Fibroblast of lung (primary cell): ENCODE data around the gene SORCS2. TPM values are rescaled to one million over a fixed set of nuclear protein-coding genes. Genes with fewer than 3 reads are reported as not detected.

Experiments used
- DNase-seq, 2 donors: peaks; one replicate each; pipeline versions ENCODE4 v3.0.0 to v3.0.0-alpha.2; 2010; ENCODE audit warnings: low read depth in 2 of 2
- H2AFZ ChIP-seq: 2 replicates; pipeline ENCODE4 v1.5.1; 2012; ENCODE audit warnings: low read length, control low read depth, inconsistent platforms
- H3K27ac ChIP-seq: 2 replicates; pipeline ENCODE4 v1.5.1; 2011; ENCODE audit warnings: low read length, control low read depth; ENCODE audit not compliant: insufficient read depth
- H3K27me3 ChIP-seq: 2 replicates; pipeline ENCODE4 v1.5.1; 2011; ENCODE audit warnings: mild to moderate bottlenecking, low read length; ENCODE audit not compliant: control insufficient read depth, insufficient read depth
- H3K36me3 ChIP-seq: 2 replicates; pipeline ENCODE4 v1.5.1; 2011; ENCODE audit warnings: low read length; ENCODE audit not compliant: control insufficient read depth, insufficient read depth
- H3K4me1 ChIP-seq: 2 replicates; pipeline ENCODE4 v1.5.1; 2011; ENCODE audit warnings: low read length; ENCODE audit not compliant: control insufficient read depth, insufficient read depth; ENCODE audit errors: extremely low read depth
- H3K4me2 ChIP-seq: 2 replicates; pipeline ENCODE4 v1.5.1; 2011; ENCODE audit warnings: low read length, control low read depth; ENCODE audit not compliant: insufficient read depth; ENCODE audit errors: extremely low read depth
- H3K4me3 ChIP-seq, 4 experiments: fragments of 200-600 bp in 1 of 4; sonication (generic) in 1 of 4; replicated peaks in 1 of 4; 2 replicates each; pipeline ENCODE4 v1.5.1; 2011 to 2016; ENCODE audit warnings: low read length in 4 of 4, low read depth in 3 of 4, mild to moderate bottlenecking in 3 of 4, control low read depth in 2 of 4, inconsistent platforms in 1 of 4, mixed read lengths in 1 of 4; ENCODE audit not compliant: insufficient read depth in 1 of 4; ENCODE audit errors: control extremely low read depth in 1 of 4
- H3K79me2 ChIP-seq: 2 replicates; pipeline ENCODE4 v1.5.1; 2012; ENCODE audit warnings: mild to moderate bottlenecking, low read length, inconsistent platforms; ENCODE audit not compliant: control insufficient read depth, insufficient read depth
- H3K9ac ChIP-seq: 2 replicates; pipeline ENCODE4 v1.5.1; 2011; ENCODE audit warnings: mild to moderate bottlenecking, low read length, control low read depth; ENCODE audit not compliant: insufficient read depth
- H3K9me3 ChIP-seq: 2 replicates; pipeline ENCODE4 v1.5.1; 2012; ENCODE audit warnings: low read depth, low read length; ENCODE audit not compliant: control insufficient read depth, insufficient read depth
- H4K20me1 ChIP-seq: 2 replicates; pipeline ENCODE4 v1.5.1; 2011; ENCODE audit warnings: low read length; ENCODE audit not compliant: control insufficient read depth, insufficient read depth; ENCODE audit errors: extremely low read depth
- EZH2 ChIP-seq: IDR thresholded peaks from 2 replicates; pipeline ENCODE4 v1.5.1; 2012; ENCODE audit warnings: low read length, control low read depth, mild to moderate bottlenecking; ENCODE audit errors: missing control alignments
- polyA plus RNA-seq, 2 donors: library from polyadenylated mRNA; depleted of rRNA in 1 of 2; stranded (reverse) in 1 of 2; unstranded in 1 of 2; fragments of >200 nt; gene quantifications; 2 replicates each; pipeline ENCODE4 v1.2.1, GENCODE V29; 2011 to 2012; ENCODE audit warnings: missing spikeins in 1 of 2
- total RNA-seq: library from RNA; depleted of rRNA; stranded (reverse); fragments of >200 nt; gene quantifications from 2 replicates; pipeline ENCODE4 v1.2.1, GENCODE V29; 2014
- TF ChIP-seq, protein P1 (sequence below), 2 donors: IDR thresholded peaks in 1 of 2; conservative IDR thresholded peaks in 1 of 2; 1 replicate in 1 of 2; 2 replicates in 1 of 2; pipeline ENCODE4 v1.5.1; 2011 to 2012; ENCODE audit warnings: low read length in 2 of 2, control low read depth in 1 of 2, inconsistent platforms in 1 of 2, low read depth in 1 of 2, mild to moderate bottlenecking in 1 of 2

Gene SORCS2
- total and polyA plus RNA-seq, 2 donors (not counting 1 experiment from before 2014, with no cell fraction given) = 0.17 to 0.41 TPM

DNA sequence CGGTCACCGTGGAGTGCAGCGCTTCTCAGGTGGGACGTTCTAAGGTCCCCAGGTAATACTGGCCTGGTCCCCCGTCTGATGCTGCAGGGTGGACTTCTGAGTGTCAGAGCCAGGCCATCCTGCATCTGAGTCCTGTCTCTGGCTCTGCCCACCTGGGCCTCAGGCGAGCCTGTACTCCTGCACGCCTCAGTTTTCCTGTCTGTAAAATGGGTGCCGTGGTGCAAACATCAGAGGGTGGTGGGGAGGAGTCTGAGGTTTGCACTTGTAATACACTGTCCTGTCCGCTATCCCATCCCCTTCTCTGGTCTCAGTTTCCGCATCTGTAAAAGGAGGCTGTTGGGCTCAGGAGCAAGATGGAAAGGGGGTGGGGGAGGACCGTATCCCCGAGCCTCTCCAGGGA lies 41.3 kb downstream of the SORCS2 start:
- no peaks in the 10 kb centered on the region for H3K9me3 ChIP-seq
- no peak overlapping the region for H2AFZ ChIP-seq
- H4K20me1 ChIP-seq = no peaks in the 10 kb centered on the region
- no peak for TF ChIP-seq EZH2
- TF ChIP-seq, protein P1, sequence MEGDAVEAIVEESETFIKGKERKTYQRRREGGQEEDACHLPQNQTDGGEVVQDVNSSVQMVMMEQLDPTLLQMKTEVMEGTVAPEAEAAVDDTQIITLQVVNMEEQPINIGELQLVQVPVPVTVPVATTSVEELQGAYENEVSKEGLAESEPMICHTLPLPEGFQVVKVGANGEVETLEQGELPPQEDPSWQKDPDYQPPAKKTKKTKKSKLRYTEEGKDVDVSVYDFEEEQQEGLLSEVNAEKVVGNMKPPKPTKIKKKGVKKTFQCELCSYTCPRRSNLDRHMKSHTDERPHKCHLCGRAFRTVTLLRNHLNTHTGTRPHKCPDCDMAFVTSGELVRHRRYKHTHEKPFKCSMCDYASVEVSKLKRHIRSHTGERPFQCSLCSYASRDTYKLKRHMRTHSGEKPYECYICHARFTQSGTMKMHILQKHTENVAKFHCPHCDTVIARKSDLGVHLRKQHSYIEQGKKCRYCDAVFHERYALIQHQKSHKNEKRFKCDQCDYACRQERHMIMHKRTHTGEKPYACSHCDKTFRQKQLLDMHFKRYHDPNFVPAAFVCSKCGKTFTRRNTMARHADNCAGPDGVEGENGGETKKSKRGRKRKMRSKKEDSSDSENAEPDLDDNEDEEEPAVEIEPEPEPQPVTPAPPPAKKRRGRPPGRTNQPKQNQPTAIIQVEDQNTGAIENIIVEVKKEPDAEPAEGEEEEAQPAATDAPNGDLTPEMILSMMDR (conservative IDR thresholded peaks at IDR 0.05 in 1 of 2, IDR thresholded peaks at IDR 0.05 in 1 of 2; ENCODE audit: low read depth in 1 of 2, low read length in 2 of 2) = no peak
- H3K79me2 ChIP-seq = no peaks in the 10 kb centered on the region
- no peaks in the 10 kb centered on the region for H3K27me3 ChIP-seq
- DNase-seq = no peak
- H3K4me1 ChIP-seq = no peaks in the 10 kb centered on the region
- H3K9ac ChIP-seq = no peak overlapping the region
- H3K36me3 ChIP-seq = no peaks in the 10 kb centered on the region
- H3K4me2 ChIP-seq = no peak overlapping the region
- no peak overlapping the region for H3K4me3 ChIP-seq
- H3K27ac ChIP-seq = no peak overlapping the region

DNA sequence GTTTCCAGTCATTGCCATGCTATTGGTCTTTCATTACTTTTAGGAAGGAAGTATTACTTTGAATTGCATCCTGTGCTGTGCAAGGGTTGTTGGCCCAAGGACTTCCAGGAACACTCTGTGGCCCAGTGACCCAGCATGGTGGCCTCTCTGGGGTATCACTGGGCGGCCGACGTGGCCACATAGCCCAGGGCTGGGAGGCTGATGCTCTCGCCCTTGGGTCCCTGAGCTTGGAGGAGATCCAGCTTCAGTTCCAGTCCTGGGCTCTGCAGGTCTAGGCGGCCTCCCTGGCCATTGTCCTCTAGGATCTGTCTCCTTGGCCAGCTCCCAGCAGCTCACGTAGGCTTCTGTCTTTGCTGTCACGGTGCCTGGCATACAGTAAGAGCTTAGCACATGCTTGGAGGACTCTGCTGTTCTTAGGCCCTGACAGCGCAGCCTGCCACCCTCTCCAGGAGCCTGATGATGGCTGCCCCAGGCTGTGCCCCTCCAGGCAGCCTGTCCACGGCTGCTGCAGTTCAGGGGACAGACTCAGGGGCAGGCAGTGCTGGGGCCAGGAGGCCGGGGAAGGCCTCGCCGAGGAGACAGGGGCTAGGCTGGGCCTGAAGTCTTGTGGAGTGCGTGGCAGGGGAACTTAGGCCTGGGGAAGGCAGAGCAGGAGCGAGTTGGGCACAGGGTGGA lies 42.2 kb downstream of the SORCS2 start:
- Histone ChIP-seq H3K4me2 (no peak overlapping the region), H3K27ac (no peak overlapping the region), H3K27me3 (no peaks in the 10 kb centered on the region), H3K4me1 (no peaks in the 10 kb centered on the region), H3K4me3 (no peak overlapping the region), H3K9ac (no peak overlapping the region), H3K9me3 (no peaks in the 10 kb centered on the region), H3K36me3 (no peaks in the 10 kb centered on the region), H4K20me1 (no peaks in the 10 kb centered on the region), H2AFZ (no peak overlapping the region), H3K79me2 (no peaks in the 10 kb centered on the region)
- no peak for DNase-seq
- no peak for TF ChIP-seq EZH2

DNA sequence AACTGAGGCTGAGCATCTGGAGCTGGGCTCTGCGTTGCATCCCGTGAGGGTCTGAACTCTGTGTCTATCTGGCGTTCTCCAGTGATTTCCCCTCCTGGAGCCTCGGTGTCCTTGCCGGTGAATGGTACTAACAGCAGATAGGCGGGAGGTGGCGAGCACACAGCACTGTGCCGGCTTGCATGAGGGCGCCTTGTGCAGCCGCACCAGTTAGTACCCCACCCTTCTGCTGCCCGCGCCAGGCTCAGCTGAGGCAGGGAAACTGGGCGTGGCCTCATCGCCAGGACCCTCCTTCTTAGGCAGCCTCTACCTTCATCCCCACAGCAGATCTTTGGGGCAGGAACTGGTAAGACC lies 42.7 kb downstream of the SORCS2 start:
- no peak for DNase-seq
- Histone ChIP-seq H2AFZ (no peak overlapping the region), H3K4me2 (no peak overlapping the region), H4K20me1 (no peaks in the 10 kb centered on the region), H3K27ac (no peak overlapping the region), H3K36me3 (no peaks in the 10 kb centered on the region), H3K27me3 (no peaks in the 10 kb centered on the region), H3K9me3 (no peaks in the 10 kb centered on the region), H3K79me2 (no peaks in the 10 kb centered on the region), H3K4me3 (no peak overlapping the region), H3K4me1 (no peaks in the 10 kb centered on the region), H3K9ac (no peak overlapping the region)
- no peak for TF ChIP-seq EZH2
- TF ChIP-seq, protein P1 (conservative IDR thresholded peaks at IDR 0.05 in 1 of 2, IDR thresholded peaks at IDR 0.05 in 1 of 2; ENCODE audit: low read depth in 1 of 2, low read length in 2 of 2) = no peak
